GM18505 (cell line): ENCODE measurements around the gene MAPK13.

ENCODE experiments used
- ATAC-seq: cut with Tn5 transposase; IDR thresholded peaks from one replicate; pipeline ENCODE4 v1.9.1; 2021; ENCODE audit not compliant: unreplicated experiment
- POLR2A ChIP-seq: IDR thresholded peaks from 4 replicates; pipeline ENCODE4 v1.6.1; 2011; ENCODE audit warnings: borderline replicate concordance; ENCODE audit not compliant: insufficient read depth, insufficient read length; ENCODE audit errors: extremely low read depth

Gene MAPK13

DNA sequence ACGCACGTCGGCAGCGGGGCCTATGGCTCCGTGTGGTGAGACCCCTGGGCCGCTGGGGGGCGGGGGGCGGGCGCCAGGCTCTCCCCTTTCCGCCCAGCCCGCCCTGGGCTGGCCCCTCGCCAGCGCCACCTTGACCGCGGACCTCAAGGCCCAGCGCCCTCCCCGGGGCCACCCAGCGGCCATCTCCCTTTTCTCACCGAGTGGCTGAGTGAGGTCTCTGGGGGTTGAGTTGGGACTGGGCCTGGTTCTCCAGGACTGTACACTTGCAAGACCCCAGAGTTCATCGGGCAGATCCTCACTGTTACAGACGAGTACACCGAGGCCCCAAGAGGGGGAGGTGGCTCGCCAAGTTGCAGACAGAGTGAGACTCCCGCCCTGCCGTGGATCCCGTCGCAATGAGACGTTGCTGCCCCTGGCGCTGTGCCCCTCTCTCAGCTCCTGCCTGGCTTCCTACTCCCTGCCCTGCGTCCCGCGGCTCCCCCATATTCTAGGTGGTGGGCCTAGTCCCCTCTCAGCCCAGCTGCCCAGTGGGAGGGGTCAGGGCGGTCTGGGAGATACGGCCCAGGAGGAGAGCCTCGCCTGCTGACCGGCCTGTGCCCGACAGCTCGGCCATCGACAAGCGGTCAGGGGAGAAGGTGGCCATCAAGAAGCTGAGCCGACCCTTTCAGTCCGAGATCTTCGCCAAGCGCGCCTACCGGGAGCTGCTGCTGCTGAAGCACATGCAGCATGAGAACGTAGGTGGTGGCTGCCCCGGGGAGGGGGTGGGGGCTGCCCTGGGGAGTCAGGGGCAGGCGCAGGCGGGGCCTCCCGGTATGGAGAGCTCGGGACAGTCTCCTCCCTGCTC is 576 bp downstream of the MAPK13 start:
- ATAC-seq = peak; percentile 30
- TF ChIP-seq POLR2A = no peak

DNA sequence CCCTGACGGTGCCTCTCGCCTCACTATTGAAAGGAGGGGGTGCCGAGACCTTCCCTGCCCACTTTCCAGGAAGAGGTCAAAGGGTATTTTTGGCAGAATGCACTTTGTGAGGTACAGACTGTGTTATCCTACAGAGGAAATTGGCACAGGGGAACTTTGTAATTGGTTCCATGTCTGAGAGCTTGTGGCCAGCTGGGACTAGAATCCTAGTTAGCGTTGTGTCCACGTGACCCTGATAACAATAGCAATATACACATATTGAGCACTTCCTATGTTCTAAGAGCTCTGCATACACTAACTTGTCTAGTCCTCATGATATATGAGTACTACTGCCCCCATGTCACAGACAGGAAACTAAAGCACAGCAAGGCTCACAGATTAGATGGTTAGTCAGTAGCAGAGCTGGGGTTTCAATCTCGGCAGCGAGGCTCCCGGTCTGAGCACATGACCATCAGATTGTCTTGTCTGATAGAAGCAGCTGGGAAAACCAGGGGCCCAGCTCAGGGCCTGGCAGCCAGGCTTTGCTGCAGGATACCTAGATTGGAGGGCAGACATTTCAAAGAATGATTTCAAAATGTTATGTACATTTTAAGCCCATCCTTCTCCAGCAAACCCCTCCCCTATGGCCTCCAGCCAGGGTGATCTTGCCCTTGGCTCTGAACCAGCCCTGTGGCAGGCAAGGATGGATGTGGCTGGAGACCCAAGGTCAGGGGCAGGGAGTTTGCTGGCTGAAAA is 1.4 kb downstream of the MAPK13 start:
- ATAC-seq = peak; percentile 80
- TF ChIP-seq POLR2A = no peak

DNA sequence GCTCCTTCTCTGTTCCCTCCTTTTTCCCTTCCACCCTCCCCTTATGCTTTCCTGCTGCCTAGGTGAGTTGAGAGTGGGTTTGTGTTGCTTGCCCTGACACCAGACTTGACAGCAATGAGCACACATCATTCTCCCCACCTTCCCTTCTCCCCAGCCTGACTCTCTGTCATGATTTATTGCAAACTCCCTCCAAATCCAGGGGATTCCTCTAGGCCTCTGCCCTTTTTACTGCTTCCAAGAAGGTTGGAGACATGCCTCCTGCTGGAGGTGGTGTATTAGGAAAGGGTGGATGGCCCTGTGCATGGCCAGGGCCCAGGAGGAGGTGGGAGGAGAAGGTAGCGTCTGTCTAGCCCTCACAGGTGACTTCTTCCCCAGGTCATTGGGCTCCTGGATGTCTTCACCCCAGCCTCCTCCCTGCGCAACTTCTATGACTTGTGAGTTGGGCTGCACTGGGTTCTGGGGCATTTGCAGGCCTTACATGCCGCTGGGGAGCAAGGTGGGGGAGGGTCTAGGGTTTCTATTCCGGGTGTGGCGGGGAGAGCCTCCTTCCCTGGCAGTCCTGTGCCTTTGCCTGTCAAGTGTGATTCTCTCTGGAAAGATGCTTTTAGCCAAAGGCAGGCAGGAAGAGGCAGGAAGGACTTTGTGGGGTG is 2.1 kb downstream of the MAPK13 start:
- no peak for TF ChIP-seq POLR2A
- no peak for ATAC-seq

- TF ChIP-seq POLR2A = no peak
- ATAC-seq = no peak
Observed at GRCh38 chr6:36133148-36133547, 2.8 kb downstream of the MAPK13 start.

DNA sequence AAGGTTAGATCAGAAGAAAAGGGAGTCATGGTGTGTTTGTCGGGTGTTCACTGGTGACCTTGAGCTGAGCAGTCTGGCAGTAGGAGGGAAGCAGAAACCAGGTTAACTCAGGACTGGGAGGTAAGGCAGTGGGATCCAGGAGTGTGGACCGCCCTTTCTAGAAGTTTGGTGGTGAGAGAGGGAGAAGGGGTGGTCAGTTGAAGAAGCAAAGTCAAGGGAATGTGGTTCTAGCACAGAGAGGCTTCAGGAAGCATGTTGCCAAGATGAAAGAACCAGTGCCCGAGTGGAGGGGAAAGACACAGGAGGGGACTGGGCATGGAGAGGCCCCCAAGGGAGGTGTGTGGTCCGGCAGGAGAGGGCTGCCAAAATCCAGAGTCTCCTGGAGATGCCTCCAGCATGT is 3.6 kb downstream of the MAPK13 start:
- no peak for TF ChIP-seq POLR2A
- ATAC-seq = no peak

DNA sequence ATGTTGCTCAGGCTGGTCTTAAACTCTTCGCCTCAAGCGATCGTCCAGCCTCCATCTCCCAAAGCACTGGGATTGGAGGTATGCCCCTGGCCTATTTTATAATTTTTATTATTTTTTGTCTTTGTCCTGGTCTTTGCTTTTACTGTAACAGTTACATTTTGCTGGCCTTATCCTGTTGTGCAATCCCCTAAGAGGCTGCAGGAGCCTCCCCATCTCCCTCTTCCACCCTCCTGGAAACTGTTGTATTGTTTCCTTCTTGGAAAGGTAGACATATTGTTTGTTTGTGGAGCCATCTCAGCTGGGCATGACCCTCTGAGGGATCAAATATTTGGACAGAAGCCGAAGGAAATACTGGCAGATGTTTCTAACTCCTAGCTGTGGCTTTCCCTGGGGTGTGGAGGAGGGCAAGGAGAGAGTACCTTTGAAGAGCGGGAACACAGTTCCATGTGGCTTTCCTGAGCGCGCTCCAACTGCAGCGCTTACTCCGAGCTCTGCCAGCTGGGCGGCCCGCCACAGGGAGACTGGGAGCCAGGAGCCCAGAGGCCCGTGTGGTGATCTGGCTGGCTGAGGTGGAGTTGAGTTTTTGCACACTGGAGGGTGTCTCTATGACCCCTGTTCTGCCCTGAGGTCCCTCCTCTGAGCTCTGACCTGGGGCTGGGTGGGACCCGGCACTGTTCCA is 4.9 kb downstream of the MAPK13 start:
- no peak for TF ChIP-seq POLR2A
- no peak for ATAC-seq

DNA sequence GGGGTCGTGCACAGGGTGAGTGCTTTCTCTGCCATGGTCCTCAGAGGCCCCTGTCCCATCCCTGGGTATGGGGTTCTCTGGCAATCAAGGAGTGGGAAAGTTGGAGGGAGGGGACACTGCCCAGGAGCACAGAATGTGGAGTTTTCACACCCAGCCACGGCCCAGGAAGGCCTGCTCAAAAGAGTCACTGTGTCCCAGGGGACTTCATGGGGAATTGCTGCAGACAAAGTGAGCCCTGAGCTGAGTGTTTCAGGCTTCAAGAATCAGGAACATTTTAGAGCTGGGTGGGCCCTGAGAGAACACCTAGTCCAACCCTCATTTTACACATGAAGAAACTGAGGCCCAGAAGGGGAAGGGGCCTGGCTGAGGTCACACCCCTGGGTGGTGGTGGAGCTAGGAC is 5.7 kb downstream of the MAPK13 start:
- no peak for TF ChIP-seq POLR2A
- ATAC-seq = no peak

DNA sequence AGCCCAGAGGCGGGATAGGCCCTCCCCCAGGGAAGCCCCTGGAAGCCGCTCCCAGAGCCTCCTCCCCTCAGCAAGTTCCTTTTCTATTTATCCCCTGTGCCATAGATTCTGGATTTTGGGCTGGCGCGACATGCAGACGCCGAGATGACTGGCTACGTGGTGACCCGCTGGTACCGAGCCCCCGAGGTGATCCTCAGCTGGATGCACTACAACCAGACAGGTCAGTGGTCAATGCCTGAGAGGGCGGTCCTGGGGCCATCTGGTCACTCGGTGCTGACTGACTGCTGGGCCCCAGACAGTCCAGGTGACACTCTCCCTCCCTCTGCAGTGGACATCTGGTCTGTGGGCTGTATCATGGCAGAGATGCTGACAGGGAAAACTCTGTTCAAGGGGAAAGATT is 6.2 kb downstream of the MAPK13 start:
- no peak for ATAC-seq
- no peak for TF ChIP-seq POLR2A

DNA sequence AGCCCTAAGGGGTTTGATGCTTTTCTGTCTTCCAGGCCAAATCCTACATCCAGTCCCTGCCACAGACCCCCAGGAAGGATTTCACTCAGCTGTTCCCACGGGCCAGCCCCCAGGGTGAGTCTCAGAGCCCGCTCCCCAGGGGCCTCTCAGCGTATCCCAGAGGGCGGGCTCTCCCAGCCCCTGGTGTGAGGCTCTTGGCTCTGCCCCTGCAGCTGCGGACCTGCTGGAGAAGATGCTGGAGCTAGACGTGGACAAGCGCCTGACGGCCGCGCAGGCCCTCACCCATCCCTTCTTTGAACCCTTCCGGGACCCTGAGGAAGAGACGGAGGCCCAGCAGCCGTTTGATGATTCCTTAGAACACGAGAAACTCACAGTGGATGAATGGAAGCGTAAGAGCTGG is 8.4 kb downstream of the MAPK13 start:
- ATAC-seq = no peak
- TF ChIP-seq POLR2A = no peak

- no peak for ATAC-seq
- no peak for TF ChIP-seq POLR2A
Observed at GRCh38 chr6:36139431-36139830, 9.1 kb downstream of the MAPK13 start.

DNA sequence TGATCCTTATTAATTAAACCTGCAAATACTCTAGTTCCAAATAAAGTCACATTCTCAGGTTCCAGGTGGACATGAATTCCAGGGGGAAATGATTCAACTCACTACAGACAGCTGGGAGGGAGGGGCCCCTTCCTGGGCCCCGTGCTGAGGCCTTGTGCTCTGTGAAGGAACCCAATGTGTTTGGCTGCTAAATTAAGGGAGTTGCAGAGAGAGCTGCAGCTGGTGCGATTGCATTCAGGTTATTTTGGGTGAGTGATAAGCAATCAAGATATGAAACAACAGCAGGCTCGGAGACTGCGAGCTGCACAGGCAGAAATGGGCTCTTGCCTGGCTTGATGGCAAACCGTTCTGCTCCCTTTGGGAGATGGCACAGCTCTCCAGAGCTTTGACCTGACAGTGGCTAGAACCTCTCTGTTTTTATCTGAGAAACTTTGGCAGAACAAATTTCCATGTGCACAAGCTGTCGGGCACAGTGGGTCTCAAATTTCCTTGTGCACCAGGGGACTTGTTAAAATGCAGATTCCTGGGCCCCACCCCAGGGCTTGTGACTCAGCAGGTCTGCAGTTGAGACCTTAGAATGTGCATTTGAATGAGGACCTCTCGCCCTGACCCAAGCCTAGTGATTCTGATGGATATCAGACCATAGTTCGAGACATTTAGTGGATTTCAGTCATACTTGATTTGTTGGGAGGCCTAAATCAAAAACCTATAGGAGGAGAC is 9.8 kb downstream of the MAPK13 start:
- ATAC-seq = no peak
- TF ChIP-seq POLR2A = no peak

DNA sequence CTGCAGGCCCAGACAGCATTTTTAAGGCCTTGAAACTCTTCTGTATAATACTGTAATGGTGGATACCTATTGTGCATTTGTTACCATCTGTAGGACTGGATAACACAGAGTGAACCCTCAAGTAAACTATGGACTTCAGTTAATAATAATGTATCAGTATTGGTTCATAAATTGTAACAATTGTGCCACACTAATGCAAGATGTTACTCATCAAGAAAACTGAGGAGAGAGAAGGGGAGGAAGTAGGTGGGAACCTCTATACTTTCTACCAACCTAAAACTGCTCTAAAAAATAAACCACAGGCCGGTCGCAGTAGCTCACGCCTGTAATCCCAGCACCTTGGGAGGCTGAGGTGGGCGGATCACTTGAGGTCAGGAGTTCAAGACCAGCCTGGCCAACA is 10.8 kb downstream of the MAPK13 start:
- no peak for TF ChIP-seq POLR2A
- no peak for ATAC-seq
